Neural crest cell (in vitro differentiated cells): ENCODE results near the gene DIAPH3. TPM values are rescaled to one million over a fixed set of nuclear protein-coding genes. Genes with fewer than 3 reads are reported as not detected.
"Not testable (repeated sequence)": the region's sequence is repeated elsewhere in the genome, so short reads cannot be mapped to it uniquely, and the experiment has no call there.

Experiments used
- DNase-seq: peaks from one replicate; pipeline ENCODE4 v3.0.0; 2021; ENCODE audit warnings: low read depth, mixed read lengths, low spot score
- H3K27ac Mint-ChIP-seq: one replicate; pipeline ENCODE4 v1.8.0; 2021; ENCODE audit warnings: mild to moderate bottlenecking, mixed read lengths; ENCODE audit not compliant: unreplicated experiment
- H3K27me3 Mint-ChIP-seq: 2 replicates; pipeline ENCODE4 v1.8.0; 2021; ENCODE audit warnings: low read depth, mild to moderate bottlenecking, mixed read lengths
- H3K36me3 Mint-ChIP-seq: 2 replicates; pipeline ENCODE4 v1.8.0; 2021; ENCODE audit warnings: low read depth, mild to moderate bottlenecking, mixed read lengths
- H3K4me1 Mint-ChIP-seq: 2 replicates; pipeline ENCODE4 v1.8.0; 2021; ENCODE audit warnings: mixed read lengths
- H3K4me3 Mint-ChIP-seq: one replicate; pipeline ENCODE4 v1.8.0; 2021; ENCODE audit warnings: mild to moderate bottlenecking, mixed read lengths
- H3K9me3 Mint-ChIP-seq: 2 replicates; pipeline ENCODE4 v1.8.0; 2021; ENCODE audit warnings: mixed read lengths
- CTCF ChIP-seq: fragments of 200-600 bp; sonication (generic); conservative IDR thresholded peaks from 2 replicates; pipeline ENCODE4 v1.5.0; 2021; ENCODE audit warnings: antibody characterized with exemption, mild to moderate bottlenecking
- total RNA-seq: library from RNA; stranded (reverse); gene quantifications from 2 replicates; pipeline ENCODE4 v1.2.1, GENCODE V29; 2021

DIAPH3 gene
- total RNA-seq, 1 donor from 2014 or later: 16.4 TPM

- no peak for DNase-seq
- no peaks in the 10 kb centered on the region for H3K27me3 Mint-ChIP-seq
- H3K9me3 Mint-ChIP-seq: no peaks in the 10 kb centered on the region
- no peak for TF ChIP-seq CTCF
- H3K36me3 Mint-ChIP-seq: no peaks in the 10 kb centered on the region
- no peak overlapping the region for H3K4me3 Mint-ChIP-seq
- no peaks in the 10 kb centered on the region for H3K4me1 Mint-ChIP-seq
- no peak overlapping the region for H3K27ac Mint-ChIP-seq
These were observed 37.6 kb upstream of the DIAPH3 start for GRCh38 chr13:60201286-60201685.

- not testable (repeated sequence) for H3K4me3 Mint-ChIP-seq, H3K27me3 Mint-ChIP-seq, H3K36me3 Mint-ChIP-seq, H3K27ac Mint-ChIP-seq, DNase-seq, H3K9me3 Mint-ChIP-seq, H3K4me1 Mint-ChIP-seq
These were observed 32.2 kb upstream of the DIAPH3 start for GRCh38 chr13:60195893-60196292.

GRCh38 chr13:60182907-60183306 is 19.2 kb upstream of the DIAPH3 start:
- no peak for TF ChIP-seq CTCF
- H3K4me1 Mint-ChIP-seq: no peaks in the 10 kb centered on the region
- H3K27me3 Mint-ChIP-seq: no peaks in the 10 kb centered on the region
- no peaks in the 10 kb centered on the region for H3K36me3 Mint-ChIP-seq
- no peak overlapping the region for H3K27ac Mint-ChIP-seq
- no peaks in the 10 kb centered on the region for H3K9me3 Mint-ChIP-seq
- H3K4me3 Mint-ChIP-seq: no peak overlapping the region
- DNase-seq: no peak

- H3K9me3 Mint-ChIP-seq: no peaks in the 10 kb centered on the region
- TF ChIP-seq CTCF: no peak
- no peak overlapping the region for H3K4me3 Mint-ChIP-seq
- no peak overlapping the region for H3K27ac Mint-ChIP-seq
- peaks cover 3% of the 10 kb centered on the region for H3K27me3 Mint-ChIP-seq
- no peaks in the 10 kb centered on the region for H3K36me3 Mint-ChIP-seq
- H3K4me1 Mint-ChIP-seq: no peaks in the 10 kb centered on the region
- no peak for DNase-seq
These were observed 14.6 kb upstream of the DIAPH3 start for GRCh38 chr13:60178327-60178726.

- TF ChIP-seq CTCF: no peak
- Mint-ChIP-seq H3K27me3 (peaks cover 3% of the 10 kb centered on the region), H3K27ac (no peak overlapping the region), H3K4me3 (no peak overlapping the region), H3K9me3 (no peaks in the 10 kb centered on the region), H3K36me3 (no peaks in the 10 kb centered on the region), H3K4me1 (no peaks in the 10 kb centered on the region)
- no peak for DNase-seq
These were observed 11.8 kb upstream of the DIAPH3 start for GRCh38 chr13:60175571-60175970.

- Mint-ChIP-seq H3K9me3 (no peaks in the 10 kb centered on the region), H3K27me3 (peaks cover 3% of the 10 kb centered on the region), H3K4me3 (no peak overlapping the region), H3K36me3 (no peaks in the 10 kb centered on the region), H3K4me1 (no peaks in the 10 kb centered on the region), H3K27ac (no peak overlapping the region)
- DNase-seq: no peak
- TF ChIP-seq CTCF: no peak
These were observed 10.4 kb upstream of the DIAPH3 start for GRCh38 chr13:60174113-60174512.
